Astrocyte (in vitro differentiated cells and primary cell): Measurements from ENCODE around the gene UBE2V1. TPM values are rescaled to one million over a fixed set of nuclear protein-coding genes. Genes with fewer than 3 reads are reported as not detected.

Experiments used
- DNase-seq: peaks from one replicate; pipeline ENCODE4 v3.0.0-alpha.2; 2010; ENCODE audit warnings: low read depth
- FAIRE-seq: peaks from 2 replicates; lab custom pipeline; 2011; peaks lifted over from hg19 to GRCh38; lab: Jason Lieb, UNC
- H2AFZ ChIP-seq: 2 replicates; pipeline ENCODE4 v1.6.0; 2012; ENCODE audit warnings: low read depth, low read length, inconsistent platforms
- H3K27ac ChIP-seq: 2 replicates; pipeline ENCODE4 v1.5.1; 2011; ENCODE audit warnings: low read depth, low read length, inconsistent platforms
- H3K27me3 ChIP-seq: 2 replicates; pipeline ENCODE4 v1.6.0; 2011; ENCODE audit warnings: low read length, inconsistent platforms; ENCODE audit not compliant: insufficient read depth
- H3K36me3 ChIP-seq: 2 replicates; pipeline ENCODE4 v1.5.1; 2011; ENCODE audit warnings: low read length, inconsistent platforms; ENCODE audit not compliant: insufficient read depth
- H3K4me1 ChIP-seq: 2 replicates; pipeline ENCODE4 v1.5.1; 2011; ENCODE audit warnings: low read length, inconsistent platforms; ENCODE audit not compliant: insufficient read depth
- H3K4me2 ChIP-seq: 2 replicates; pipeline ENCODE4 v1.6.0; 2012; ENCODE audit warnings: low read length, inconsistent platforms
- H3K4me3 ChIP-seq: 2 replicates; pipeline ENCODE4 v1.5.1; 2011; ENCODE audit warnings: low read depth, mild to moderate bottlenecking, low read length, inconsistent platforms; ENCODE audit not compliant: insufficient read depth
- H3K79me2 ChIP-seq: 2 replicates; pipeline ENCODE4 v1.6.0; 2012; ENCODE audit warnings: mild to moderate bottlenecking, low read length, inconsistent platforms; ENCODE audit not compliant: insufficient read depth
- H3K9ac ChIP-seq: 2 replicates; pipeline ENCODE4 v1.6.0; 2012; ENCODE audit warnings: mild to moderate bottlenecking, low read length, inconsistent platforms
- H3K9me3 ChIP-seq: 2 replicates; pipeline ENCODE4 v1.5.1; 2012; ENCODE audit warnings: low read depth, mild to moderate bottlenecking, low read length, inconsistent platforms; ENCODE audit not compliant: insufficient read depth
- H4K20me1 ChIP-seq: 2 replicates; pipeline ENCODE4 v1.6.0; 2012; ENCODE audit warnings: low read length, inconsistent platforms; ENCODE audit not compliant: insufficient read depth
- H3K27ac Mint-ChIP-seq: one replicate; pipeline ENCODE4 v1.8.0; 2021; ENCODE audit warnings: mild to moderate bottlenecking, mixed read lengths; ENCODE audit not compliant: unreplicated experiment
- H3K27me3 Mint-ChIP-seq: one replicate; pipeline ENCODE4 v1.8.0; 2021; ENCODE audit warnings: low read depth, mixed read lengths; ENCODE audit not compliant: unreplicated experiment
- H3K36me3 Mint-ChIP-seq: one replicate; pipeline ENCODE4 v1.8.0; 2021; ENCODE audit warnings: low read depth, mixed read lengths; ENCODE audit not compliant: unreplicated experiment
- H3K4me1 Mint-ChIP-seq: one replicate; pipeline ENCODE4 v1.8.0; 2021; ENCODE audit warnings: low read depth, mixed read lengths; ENCODE audit not compliant: unreplicated experiment
- H3K4me3 Mint-ChIP-seq: one replicate; pipeline ENCODE4 v1.8.0; 2021; ENCODE audit warnings: mild to moderate bottlenecking, moderate library complexity, mixed read lengths; ENCODE audit not compliant: unreplicated experiment
- H3K9me3 Mint-ChIP-seq: one replicate; pipeline ENCODE4 v1.8.0; 2021; ENCODE audit warnings: mild to moderate bottlenecking, mixed read lengths; ENCODE audit not compliant: unreplicated experiment
- EZH2 ChIP-seq: IDR thresholded peaks from 2 replicates; pipeline ENCODE4 v1.6.1; 2012; ENCODE audit warnings: mild to moderate bottlenecking, low read length, inconsistent platforms; ENCODE audit not compliant: insufficient read depth
- total RNA-seq: library from RNA; stranded (reverse); gene quantifications from 2 replicates; pipeline ENCODE4 v1.2.1, GENCODE V29; 2021
- TF ChIP-seq, protein P1 (sequence below): IDR thresholded peaks from 2 replicates; pipeline ENCODE4 v1.5.1; 2011; ENCODE audit warnings: low read depth, mild to moderate bottlenecking, inconsistent platforms, low read length, moderate library complexity; ENCODE audit not compliant: insufficient read depth

UBE2V1 gene
- total RNA-seq, 1 donor from 2014 or later: 139 TPM

DNA sequence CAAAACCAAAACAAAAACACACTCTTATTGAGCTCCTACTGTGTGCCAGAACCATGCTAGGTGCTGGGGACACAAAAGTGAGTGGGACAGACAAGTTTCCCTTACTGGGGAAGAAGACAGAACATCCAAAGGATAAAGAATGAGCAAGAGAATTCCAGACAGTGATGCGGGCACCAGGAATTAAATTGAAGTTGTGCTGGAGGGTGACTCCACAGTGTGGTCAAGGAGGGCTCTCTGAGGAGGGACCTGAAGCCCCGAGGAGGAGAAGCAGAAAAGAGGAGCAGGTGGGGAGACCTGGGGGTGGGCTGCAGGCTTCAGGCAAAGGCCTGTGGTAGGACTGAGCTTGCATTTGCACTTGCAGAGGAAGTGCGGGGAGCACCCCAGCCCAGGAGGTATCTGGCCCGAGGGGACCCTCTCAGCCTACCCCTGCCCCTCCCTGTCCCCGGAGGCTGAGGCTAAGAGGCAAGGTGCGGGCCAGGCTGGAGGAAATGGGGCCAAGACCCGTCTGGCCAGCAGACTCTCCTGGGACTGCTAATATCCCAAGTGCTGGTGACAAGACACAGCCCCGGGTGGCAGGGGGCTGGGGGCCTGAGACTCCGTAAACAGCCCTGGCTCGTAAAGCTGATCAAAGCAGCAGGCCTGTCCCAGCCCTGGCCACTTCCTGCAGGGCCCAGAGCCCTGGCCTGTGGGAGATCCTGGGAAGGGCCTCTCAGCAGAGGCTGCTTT, 73.1 kb downstream of the UBE2V1 start:
- Mint-ChIP-seq H3K36me3 (no peaks in the 10 kb centered on the region), H3K27ac (peak overlapping the region; percentile 47), H3K4me3 (peak overlapping the region; percentile 50), H3K9me3 (no peaks in the 10 kb centered on the region), H3K4me1 (peaks cover 9% of the 10 kb centered on the region), H3K27me3 (peaks cover 4% of the 10 kb centered on the region)
- no peaks in the 10 kb centered on the region for H3K27me3 ChIP-seq
- no peaks in the 10 kb centered on the region for H4K20me1 ChIP-seq
- no peak overlapping the region for H3K9ac ChIP-seq
- DNase-seq (no peak), FAIRE-seq (no peak)
- H3K4me1 ChIP-seq: peaks cover 3% of the 10 kb centered on the region
- no peak overlapping the region for H2AFZ ChIP-seq
- no peaks in the 10 kb centered on the region for H3K79me2 ChIP-seq
- H3K27ac ChIP-seq: no peak overlapping the region
- no peak for TF ChIP-seq EZH2
- TF ChIP-seq, protein P1, sequence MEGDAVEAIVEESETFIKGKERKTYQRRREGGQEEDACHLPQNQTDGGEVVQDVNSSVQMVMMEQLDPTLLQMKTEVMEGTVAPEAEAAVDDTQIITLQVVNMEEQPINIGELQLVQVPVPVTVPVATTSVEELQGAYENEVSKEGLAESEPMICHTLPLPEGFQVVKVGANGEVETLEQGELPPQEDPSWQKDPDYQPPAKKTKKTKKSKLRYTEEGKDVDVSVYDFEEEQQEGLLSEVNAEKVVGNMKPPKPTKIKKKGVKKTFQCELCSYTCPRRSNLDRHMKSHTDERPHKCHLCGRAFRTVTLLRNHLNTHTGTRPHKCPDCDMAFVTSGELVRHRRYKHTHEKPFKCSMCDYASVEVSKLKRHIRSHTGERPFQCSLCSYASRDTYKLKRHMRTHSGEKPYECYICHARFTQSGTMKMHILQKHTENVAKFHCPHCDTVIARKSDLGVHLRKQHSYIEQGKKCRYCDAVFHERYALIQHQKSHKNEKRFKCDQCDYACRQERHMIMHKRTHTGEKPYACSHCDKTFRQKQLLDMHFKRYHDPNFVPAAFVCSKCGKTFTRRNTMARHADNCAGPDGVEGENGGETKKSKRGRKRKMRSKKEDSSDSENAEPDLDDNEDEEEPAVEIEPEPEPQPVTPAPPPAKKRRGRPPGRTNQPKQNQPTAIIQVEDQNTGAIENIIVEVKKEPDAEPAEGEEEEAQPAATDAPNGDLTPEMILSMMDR: no peak
- H3K36me3 ChIP-seq: no peaks in the 10 kb centered on the region
- H3K9me3 ChIP-seq: no peaks in the 10 kb centered on the region
- H3K4me3 ChIP-seq: no peak overlapping the region
- H3K4me2 ChIP-seq: no peak overlapping the region

- H3K4me3 Mint-ChIP-seq: no peak overlapping the region
- DNase-seq: no peak
- H3K4me1 Mint-ChIP-seq: peaks cover 17% of the 10 kb centered on the region
- no peak for FAIRE-seq
- H3K9me3 Mint-ChIP-seq: no peaks in the 10 kb centered on the region
- Histone ChIP-seq H3K27ac (no peak overlapping the region), H3K4me1 (peaks cover 14% of the 10 kb centered on the region), H3K9me3 (no peaks in the 10 kb centered on the region), H3K27me3 (no peaks in the 10 kb centered on the region), H3K36me3 (no peaks in the 10 kb centered on the region), H3K79me2 (no peaks in the 10 kb centered on the region), H3K4me2 (no peak overlapping the region), H4K20me1 (no peaks in the 10 kb centered on the region), H2AFZ (no peak overlapping the region), H3K4me3 (no peak overlapping the region), H3K9ac (no peak overlapping the region)
- no peak overlapping the region for H3K27ac Mint-ChIP-seq
- no peaks in the 10 kb centered on the region for H3K36me3 Mint-ChIP-seq
- H3K27me3 Mint-ChIP-seq: peaks cover 4% of the 10 kb centered on the region
- TF ChIP-seq, protein P1: no peak
Measured at GRCh38 chr20:50038574-50038991, 74.4 kb downstream of the UBE2V1 start.

GRCh38 chr20:50038169-50038568, 74.8 kb downstream of the UBE2V1 start:
- Histone ChIP-seq H3K27ac (no peak overlapping the region), H3K79me2 (no peaks in the 10 kb centered on the region), H3K4me3 (no peak overlapping the region), H3K4me1 (peaks cover 16% of the 10 kb centered on the region), H3K36me3 (no peaks in the 10 kb centered on the region), H3K9ac (no peak overlapping the region), H4K20me1 (no peaks in the 10 kb centered on the region), H3K4me2 (no peak overlapping the region), H3K27me3 (no peaks in the 10 kb centered on the region), H3K9me3 (no peaks in the 10 kb centered on the region), H2AFZ (no peak overlapping the region)
- Mint-ChIP-seq H3K27me3 (peaks cover 4% of the 10 kb centered on the region), H3K36me3 (no peaks in the 10 kb centered on the region), H3K4me3 (no peak overlapping the region), H3K4me1 (peaks cover 17% of the 10 kb centered on the region), H3K9me3 (no peaks in the 10 kb centered on the region), H3K27ac (no peak overlapping the region)
- DNase-seq (no peak), FAIRE-seq (no peak)
- TF ChIP-seq EZH2: no peak
- TF ChIP-seq, protein P1: no peak
